ENCODE results near the gene AIG1.
A peak's percentile ranks its signal among the peaks of the same experiment; 100 is the strongest.
"Not testable (repeated sequence)": the region's sequence is repeated elsewhere in the genome, so short reads cannot be mapped to it uniquely, and the experiment has no call there.

AIG1 gene, protein sequence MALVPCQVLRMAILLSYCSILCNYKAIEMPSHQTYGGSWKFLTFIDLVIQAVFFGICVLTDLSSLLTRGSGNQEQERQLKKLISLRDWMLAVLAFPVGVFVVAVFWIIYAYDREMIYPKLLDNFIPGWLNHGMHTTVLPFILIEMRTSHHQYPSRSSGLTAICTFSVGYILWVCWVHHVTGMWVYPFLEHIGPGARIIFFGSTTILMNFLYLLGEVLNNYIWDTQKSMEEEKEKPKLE

DNA sequence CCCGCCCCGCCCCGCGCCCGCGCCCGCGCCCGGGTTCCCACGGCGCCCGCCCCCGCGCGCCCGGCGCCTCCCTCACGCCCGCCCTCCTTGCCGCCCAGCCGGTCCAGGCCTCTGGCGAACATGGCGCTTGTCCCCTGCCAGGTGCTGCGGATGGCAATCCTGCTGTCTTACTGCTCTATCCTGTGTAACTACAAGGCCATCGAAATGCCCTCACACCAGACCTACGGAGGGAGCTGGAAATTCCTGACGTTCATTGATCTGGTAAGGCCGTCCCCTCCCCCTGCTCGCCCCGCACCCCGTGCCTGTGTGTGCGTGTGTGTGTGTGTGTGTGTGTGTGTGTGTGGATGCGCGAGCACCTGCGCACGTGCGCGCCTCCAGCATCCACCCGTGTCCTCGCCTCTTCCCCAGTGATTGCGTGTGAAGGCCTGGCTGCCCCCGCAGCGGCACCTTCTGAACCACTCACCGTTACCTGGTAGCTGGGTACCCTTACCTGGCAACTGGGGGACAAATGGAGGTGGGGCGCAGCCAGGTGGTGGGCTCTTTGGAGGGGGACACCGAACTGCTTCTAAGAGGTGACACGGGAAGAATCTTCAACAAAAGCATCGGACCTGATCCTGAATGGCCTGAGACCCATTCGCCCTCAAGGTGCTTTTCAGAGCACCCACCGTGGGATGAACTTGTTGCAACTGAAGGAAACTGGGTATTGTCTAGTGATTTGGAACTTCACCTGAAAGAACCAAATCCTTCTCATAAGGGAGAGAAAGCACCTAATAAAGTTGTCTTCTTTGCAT is at the start of gene AIG1:
Gene AIG1, plus strand, starts transcription at position 84 of the 791 bp plus-strand sequence. Its CDS starts 37 bp downstream, at position 121.
- peak; percentile 75 for DNase-seq

DNA sequence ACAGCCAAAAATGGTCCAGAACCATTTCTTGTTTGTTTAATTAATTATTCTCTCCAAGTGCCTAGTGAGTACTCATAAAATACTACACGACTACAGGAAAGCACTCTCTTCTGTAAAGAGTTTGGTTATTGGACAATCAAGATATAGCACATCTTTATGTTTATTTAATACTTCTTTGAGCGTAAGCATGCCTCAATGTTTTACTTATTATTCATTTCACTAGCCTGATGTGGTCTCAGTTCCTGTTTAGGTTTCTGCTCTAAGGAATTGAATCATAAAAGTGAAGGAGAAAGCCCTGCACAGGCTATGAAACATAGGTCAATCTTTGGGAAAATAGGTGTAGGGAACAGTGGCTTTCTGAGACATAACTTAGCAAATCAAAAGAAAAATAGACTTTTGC is 45.9 kb upstream of the AIG1 start:
- DNase-seq = no peak

DNA sequence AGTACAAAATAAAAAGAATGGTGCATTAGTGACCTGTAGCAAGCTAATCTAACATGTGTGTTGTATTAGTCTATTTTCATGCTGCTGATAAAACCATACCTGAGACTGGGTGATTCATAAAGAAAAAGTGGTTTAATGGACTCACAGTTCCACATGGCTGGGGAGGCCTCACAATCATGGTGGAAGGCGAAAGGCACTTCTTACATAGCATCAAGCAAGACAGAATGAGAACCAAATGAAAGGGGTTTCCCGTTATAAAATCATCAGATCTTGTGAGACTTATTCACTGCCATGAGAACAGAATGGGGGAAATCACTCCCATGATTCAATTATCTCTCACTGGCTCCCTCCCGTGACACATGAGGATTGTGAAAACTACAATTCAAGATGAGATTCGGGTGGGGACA is 45.4 kb upstream of the AIG1 start:
- no peak for DNase-seq

DNA sequence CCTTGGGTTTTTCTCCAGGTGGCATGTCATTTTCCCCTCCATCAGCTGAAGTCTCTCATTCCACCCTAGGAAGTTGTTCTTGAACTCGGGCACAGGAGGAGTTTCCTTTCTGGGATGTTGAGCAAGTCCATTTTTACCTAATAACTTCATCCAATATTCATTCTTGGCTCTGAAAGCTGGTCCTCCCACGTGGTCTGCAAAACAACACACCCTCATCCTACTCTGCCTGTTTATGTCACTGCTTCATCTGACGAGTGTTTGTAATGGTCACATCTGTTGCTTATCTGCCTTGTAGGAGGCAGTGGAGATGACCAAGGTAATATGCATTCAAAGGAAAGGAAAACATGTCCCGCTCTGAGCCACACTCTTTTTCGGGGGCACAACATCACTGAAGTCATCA is 41.7 kb upstream of the AIG1 start:
- no peak for DNase-seq

DNA sequence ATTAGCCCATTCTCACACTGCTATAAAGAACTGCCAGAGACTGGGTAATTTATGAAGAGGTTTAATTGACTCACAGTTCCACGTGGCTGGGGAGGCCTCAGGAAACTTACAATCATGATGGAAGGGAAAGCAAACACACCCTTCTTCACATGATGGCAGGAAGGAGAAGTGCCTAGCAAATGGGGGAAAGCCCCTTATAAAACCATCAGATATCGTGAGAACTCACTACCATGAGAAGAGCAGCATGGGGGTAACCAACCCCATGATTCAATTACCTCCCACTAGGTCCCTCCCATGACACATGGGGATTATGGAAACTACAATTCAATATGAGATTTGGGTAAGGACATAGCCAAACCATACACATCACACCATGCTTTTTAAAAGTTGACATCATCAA is 39.8 kb upstream of the AIG1 start:
- not testable (repeated sequence) for DNase-seq

DNA sequence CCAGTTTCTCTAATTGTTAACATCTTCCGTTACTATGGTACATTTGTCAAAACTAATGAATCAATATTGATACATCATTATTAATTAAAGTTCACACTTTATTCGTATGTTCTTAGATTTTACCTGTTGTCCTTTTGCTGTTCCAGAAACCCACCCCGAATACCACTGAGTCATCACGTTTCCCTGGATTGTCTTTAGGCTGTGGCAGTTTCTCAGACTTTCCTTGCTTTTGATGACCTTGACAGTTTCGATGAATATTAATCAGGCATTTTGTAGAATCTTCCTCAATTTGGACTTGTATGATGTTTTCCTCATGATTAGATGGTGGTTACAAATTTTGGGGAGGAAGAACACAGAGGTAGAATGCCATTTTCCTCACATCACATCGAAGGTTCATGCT is 39.1 kb upstream of the AIG1 start:
- DNase-seq = no peak

DNA sequence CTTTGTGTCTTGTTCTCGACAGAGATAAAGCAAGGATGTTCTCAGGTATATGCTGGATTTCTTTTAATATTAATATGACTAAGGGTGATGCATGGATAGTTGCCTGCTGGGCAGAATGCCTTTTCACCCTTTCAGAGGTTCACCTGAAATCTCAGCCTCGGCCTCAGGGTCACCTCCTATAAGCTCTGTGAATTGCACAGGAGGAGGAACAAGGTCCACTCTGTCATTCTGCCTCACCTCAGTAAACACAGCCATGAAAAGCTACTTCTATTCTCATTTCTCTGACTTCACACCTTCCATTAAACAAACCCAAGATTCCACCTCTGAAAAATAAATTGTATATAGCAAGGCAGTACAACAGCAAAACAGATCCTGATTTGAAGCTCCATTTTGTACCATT is 38.1 kb upstream of the AIG1 start:
- DNase-seq = no peak

DNA sequence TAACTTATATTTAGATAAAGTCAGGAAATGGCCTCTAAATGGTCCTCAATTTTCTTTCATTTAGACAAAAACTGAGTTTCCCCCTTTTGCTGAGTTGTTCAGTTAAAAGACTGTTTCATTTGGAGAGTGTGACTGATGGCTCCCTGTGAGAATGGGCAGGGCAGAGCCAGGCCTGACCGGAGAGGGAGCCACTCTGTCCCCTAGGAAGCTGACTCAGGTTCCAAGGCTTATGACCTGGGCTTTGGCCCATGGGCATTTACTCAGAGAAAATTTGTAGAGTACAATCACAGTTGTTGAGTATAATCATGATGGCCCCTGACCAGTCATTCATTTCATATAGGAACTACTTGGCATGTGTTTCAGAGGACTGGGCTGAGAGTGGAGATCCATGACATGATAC is 37.0 kb upstream of the AIG1 start:
- no peak for DNase-seq

DNA sequence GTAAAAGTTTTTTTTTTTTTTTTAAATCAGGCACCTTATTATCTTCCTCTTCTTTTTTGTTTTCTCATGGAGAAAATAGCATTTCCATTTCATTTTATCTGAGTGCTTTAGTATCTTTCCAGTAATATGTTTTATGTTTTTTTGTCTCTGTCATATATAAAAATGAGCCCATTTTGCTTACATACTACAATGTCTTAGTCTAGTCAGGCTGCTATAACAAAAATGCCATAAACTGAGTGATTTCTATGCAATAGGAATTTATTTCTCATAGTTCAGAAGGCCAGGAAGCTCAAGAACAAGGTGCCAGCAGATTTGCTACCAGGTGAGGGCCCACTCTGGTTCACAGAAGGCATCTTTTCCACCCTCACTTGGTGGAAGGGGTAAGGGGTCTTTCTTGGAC is 35.7 kb upstream of the AIG1 start:
- no peak for DNase-seq

DNA sequence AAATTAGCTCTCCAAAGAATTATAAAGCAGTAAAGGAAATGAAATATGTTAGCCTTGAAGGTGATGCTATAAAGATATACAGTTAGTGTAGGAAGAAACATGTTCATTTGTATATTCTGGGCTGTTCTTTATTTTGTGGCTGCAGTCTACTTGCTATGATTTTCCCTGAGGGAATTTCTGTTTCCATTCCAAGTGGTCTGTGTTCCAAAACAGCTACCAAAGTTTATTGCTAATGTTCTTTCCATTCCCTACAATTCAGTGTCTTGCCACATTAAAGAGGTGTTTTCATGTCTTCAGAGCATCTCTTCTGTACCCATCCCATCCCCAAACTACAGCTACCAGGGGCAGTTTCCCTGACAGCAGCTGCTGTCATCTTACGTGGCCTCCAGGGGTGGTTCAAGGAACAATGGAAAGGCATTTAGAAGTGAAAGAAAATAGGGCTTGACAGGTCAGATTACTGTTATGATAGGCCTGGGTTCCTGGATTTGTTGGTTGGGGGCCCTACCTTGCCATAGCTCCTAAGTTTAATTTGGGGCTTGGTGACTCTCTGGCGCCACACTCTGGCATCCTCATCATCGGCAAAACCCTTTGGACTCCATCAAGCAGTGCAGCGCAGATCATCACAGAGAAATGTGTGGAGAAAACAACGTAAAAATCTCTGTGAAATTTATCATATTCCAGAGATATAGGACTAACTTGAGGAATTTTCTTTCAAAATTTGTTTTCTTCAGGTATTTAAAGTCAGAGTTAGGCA is 33.8 kb upstream of the AIG1 start:
- peak; percentile 66 for DNase-seq

DNA sequence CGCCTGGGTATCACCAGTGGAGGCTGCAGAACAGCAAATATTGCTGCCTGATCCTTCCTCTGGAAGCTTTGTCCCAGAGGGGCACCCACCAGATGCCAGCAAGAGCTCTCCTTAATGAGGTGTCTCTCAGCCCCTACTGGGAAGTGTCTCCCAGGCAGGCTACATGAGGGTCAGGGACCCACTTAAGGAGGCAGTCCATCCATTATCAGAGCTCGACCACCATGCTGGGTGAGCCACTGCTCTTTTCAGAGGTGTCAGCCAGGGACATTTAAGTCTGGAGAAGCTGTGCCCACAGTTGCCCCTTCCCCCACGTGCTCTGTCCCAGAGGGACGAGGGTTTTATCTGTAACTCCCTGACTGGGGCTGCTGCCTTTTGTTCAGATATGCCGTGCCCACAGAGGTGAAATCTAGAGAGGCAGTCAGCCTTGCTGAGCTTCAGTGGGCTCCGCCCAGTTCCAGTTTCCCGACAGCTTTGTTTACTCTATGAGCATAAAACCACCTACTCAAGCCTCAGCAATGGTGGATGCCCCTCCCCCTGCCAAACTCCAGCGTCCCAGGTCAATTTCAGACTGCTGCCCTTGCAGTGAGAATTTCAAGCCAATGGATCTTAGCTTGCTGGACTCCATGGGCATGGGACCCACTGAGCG is 25.9 kb upstream of the AIG1 start:
- DNase-seq = no peak

DNA sequence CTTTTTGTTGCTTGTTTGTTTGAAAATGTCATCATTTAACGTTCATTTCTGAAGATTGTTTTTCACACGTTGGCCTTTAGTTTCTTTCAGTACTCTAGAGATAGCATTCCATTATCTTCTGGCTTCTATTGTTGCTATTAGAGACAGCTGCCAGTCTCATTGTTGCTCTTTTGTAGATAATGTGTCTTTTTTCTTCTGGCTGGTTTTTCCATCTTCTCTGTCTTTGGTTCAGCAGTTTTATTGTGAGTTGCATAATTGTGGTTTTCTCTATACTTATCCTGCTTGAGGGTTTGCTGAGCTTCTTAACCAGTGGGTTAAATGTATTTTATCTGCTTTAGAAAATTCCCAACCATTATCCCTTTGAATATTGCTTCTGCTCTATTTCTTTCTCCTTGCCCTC is 23.2 kb upstream of the AIG1 start:
- DNase-seq = no peak

DNA sequence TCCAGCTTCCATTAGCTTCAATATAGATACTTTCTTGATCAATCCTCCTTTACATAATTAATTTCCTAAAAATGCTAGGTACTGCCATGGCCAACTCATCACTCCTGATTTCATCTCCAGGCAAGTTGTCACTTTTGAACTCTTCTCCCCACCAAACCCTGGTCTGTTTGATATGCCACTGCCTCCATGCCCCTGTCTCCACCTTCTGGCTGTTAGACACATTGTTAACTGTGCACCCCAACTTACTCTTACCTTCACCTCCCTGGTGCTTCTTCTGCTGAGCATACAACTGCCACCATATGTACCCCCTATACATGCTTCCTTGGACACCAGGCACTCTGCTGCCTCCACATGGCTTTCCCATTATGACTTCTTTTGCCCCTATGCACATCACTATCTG is 21.9 kb upstream of the AIG1 start:
- DNase-seq = no peak

DNA sequence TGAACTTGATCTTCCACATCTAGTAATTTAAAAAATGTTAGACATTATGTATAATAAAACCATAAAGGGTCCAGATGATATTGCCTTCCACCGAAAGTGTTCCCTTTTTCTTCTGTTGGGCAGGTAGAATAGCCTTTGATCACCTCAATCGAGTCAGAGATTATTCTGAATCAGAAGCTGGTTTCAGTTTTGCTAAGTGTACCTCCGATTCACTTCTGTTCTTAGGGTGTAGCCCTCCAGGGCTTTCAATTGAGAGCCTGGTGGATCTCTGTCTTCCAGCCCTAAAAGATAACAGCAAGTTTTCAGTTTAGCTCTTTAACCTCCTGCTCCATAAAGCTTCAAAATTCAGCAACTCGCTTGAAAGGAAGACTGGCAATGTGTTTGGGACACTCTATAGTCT is 21.1 kb upstream of the AIG1 start:
- DNase-seq = no peak

DNA sequence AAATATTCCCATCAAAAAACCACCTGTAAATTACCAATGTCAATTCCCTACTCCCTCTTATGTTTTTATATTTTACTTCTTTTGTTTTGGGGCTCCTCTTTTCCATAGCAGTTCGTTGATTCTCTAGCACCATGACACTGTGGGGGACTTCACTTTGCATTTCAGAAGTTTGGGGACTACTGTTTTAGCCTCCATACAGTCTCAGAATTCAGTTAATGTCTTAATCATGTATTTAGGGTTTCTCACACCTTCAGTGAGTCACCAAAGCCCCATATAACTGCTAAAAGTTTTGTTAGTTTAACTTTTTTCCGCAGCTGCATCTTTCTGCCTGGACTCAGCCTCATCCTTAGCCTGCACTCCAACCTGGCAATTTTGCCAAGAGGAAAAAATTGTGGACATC is 20.7 kb upstream of the AIG1 start:
- DNase-seq = no peak

DNA sequence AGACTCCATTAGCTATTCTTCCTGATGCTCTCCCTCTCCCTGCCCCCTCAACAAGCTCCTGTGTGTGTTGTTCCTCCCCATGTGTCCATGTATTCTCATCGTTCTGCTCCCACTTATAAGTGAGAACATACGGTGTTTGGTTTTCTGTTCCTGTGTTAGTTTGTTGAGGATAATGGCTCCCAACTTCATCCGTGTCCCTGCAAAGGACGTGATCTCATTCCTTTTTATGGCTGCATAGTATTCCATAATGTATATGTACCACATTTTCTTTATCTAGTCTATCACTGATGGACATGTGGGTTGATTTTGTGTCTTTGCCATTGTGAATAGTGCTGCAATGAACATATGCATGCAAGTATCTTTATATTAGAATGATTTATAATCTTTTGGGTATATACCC is 16.3 kb upstream of the AIG1 start:
- not testable (repeated sequence) for DNase-seq

DNA sequence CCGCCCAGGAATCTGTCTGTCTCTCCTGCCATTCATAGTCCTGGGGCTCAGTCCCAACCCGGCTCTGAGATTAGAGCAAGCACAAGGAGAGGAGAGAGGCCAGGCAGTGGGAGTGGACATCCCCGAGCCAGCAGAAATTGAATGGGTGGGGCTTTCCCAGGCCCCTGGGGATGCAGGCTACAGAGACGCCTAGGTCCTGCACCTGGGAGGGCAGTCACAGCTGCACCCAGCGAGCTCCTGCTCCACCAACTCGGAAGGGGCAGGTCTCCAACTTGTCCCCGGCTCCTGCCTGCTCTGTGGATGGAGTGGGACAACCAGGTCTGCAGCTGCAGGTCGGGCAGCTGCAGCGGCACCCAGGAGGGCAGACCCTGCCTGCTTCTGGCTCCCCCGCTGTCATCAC is 11.1 kb upstream of the AIG1 start:
- no peak for DNase-seq

DNA sequence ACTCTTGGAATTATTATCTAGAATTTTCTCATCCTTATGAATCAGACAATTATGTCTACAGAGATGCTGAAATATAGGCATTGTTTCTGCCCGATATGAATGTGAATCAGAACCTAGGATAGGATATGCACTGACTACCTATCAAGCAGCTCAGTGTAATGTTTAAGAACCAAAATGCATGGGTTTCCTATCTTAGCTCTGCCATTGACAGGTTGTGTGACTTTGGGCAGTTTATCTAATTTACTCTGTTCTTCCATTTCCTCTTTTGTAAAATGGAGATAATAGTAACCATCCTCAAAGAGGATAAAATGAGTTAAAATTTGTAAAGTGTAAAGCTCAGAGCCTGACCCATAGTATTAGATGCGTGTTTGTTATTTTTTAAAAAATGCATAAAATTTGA is 10.2 kb upstream of the AIG1 start:
- no peak for DNase-seq

DNA sequence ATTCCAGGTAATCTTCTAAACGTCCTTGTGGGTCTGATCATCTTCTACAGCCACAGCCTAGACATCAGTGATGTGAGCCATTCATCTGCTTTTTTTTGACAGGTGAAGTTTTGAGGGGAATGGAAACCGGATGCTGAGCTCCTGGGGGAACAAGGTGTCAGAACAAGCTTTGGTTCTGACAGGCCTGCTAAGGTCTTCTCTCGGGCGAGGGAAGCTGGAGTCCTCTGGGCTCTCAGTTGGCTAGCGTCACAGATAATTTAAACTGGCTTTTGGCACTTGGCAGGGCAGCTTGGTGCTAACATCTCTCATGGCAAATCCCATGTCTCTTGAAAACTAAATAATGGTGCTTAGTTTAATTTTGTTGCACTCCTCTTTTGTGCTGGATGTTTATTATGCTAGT is 8.4 kb upstream of the AIG1 start:
- no peak for DNase-seq

DNA sequence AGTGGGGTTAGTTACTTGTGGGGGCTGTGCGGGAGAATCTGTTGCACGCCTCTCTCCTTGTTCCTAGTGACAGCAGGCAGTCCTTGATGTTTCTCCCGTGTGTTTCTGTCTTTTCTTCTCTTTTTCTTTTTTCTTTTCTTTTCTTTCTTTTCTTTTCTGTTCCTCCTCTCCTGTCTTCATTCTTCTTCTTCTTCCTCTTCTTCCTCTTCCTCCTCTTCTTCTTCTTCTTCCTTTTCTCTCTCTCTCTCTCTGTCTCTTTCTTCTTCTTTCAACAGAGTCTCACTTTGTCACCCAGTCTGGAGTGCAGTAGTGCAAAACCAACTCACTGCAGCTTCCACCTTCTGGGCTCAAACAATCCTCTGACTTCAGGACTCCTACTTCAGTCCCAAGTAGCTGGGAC is 6.8 kb upstream of the AIG1 start:
- no peak for DNase-seq

DNA sequence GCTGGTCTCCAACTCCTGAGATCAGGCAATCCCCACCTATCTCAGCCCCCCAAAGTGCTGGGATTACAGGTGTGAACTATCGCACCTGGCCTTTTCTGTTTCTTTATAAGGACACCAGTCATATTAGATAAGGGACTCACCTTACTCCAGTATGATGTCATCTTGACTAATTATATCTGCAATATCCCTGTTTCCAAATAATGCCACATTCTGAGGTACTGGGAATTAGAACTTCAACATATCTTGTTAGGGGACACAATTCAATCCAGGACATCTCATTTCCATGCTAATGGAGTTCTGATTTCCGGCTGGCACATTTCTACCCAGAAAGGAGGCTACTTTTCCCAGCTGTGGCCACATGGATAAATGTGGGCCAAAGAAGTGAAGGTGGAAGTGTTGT is 6.4 kb upstream of the AIG1 start:
- no peak for DNase-seq

DNA sequence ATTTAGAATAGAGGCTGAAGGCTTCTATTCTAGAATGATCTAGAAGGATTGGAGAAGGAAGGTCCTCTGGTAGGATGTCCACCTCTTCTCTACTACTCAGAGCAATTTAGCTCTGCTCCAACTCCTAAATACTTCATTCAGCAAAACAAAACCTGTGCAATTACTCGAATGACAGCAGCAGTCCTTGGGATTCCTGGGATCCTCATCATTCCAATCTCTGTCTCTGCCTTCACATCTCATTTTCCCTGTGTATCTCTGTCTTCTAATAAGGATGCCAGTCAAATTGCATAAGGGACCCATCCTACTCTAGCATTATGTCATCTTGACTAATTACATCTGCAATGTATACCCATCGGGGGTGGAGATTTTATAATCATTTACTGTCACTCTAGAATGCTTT is 5.5 kb upstream of the AIG1 start:
- no peak for DNase-seq

DNA sequence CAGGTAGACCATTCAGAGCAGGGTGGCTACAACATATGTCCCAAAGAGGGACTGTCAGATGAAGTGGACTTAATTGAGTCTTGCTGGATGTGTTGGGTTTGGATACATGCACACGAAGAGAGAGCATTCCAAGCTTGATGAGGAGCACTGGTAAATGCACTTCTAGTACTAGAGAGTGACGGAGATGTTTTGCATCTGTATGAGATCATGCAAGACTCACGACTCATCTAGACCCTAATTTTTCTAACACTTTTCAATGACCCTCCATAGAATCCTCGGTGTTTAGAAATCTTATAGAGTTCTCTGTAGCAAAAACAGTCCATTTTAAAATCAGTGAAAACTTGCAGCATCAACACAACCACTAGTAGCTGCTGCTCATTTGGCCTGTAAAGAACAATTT is 4.8 kb upstream of the AIG1 start:
- DNase-seq = no peak

DNA sequence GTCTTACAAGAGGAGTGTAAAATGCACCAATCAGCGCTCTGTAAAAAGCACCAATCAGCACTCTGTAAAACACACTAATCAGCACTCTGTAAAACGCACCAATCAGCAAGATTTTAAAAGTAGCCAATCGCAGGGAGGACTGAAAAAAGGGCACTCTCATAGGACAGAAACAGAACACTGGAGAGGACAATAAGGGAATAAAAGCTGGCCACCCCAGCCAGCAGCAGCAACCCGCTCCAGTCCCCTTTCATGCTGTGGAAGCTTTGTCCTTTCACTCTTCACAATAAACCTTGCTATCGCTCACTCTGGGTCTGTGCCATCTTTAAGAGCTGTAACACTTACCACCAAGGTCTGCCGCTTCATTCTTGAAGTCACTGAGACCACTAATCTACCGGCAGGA is 1.7 kb upstream of the AIG1 start:
- no peak for DNase-seq
